Body of pancreas (tissue), 4 donors: ENCODE data around the gene SLC1A7. TPM values are rescaled to one million over a fixed set of nuclear protein-coding genes. Genes with fewer than 3 reads are reported as not detected.

ENCODE experiments used
- ATAC-seq: fragments of 150-250 bp; one replicate; pipeline ENCODE4 v1.9.1; 2016
- DNase-seq, 4 donors: peaks; one replicate each; pipeline ENCODE4 v3.0.0-alpha.2; 2019
- H3K27ac ChIP-seq, 4 donors: fragments of 200-600 bp; sonication (generic); 1 replicate in 3 of 4; 2 replicates in 1 of 4; pipeline versions ENCODE4 v1.5.1 to v1.6.1; 2016 to 2019; ENCODE audit warnings: mild to moderate bottlenecking in 1 of 4, mixed read lengths in 1 of 4, moderate library complexity in 1 of 4
- H3K27me3 ChIP-seq, 2 donors: fragments of 200-600 bp; sonication (generic); one replicate each; pipeline ENCODE4 v1.6.0; 2016; ENCODE audit warnings: mild to moderate bottlenecking in 1 of 2
- H3K36me3 ChIP-seq, 2 donors: fragments of 200-600 bp; sonication (generic); replicated peaks in 1 of 2; 2 replicates each; pipeline ENCODE4 v1.5.1; 2016; ENCODE audit warnings: low read depth in 2 of 2; ENCODE audit not compliant: insufficient read depth in 1 of 2
- H3K4me1 ChIP-seq: fragments of 200-600 bp; sonication (generic); one replicate; pipeline ENCODE4 v1.6.0; 2016
- H3K4me3 ChIP-seq, 2 donors: fragments of 200-600 bp; sonication (generic); 1 replicate in 1 of 2; 2 replicates in 1 of 2; pipeline ENCODE4 v1.5.1; 2016 to 2019
- H3K9me3 ChIP-seq, 3 donors: fragments of 200-600 bp; sonication (generic); 1 replicate in 2 of 3; 2 replicates in 1 of 3; pipeline ENCODE4 v1.5.1; 2016
- CTCF ChIP-seq, 7 experiments: fragments of 450-650 bp in 4 of 7; fragments of 200-600 bp in 3 of 7; sonication (generic) in 3 of 7; IDR thresholded peaks; one replicate each; pipeline ENCODE4 v1.5.1; 2016 to 2019; ENCODE audit warnings: antibody characterized with exemption in 7 of 7
- POLR2A ChIP-seq, 3 donors: fragments of 450-650 bp; IDR thresholded peaks; one replicate each; pipeline ENCODE4 v1.6.1; 2016; ENCODE audit warnings: antibody characterized with exemption in 3 of 3, mild to moderate bottlenecking in 2 of 3
- WGBS, 2 donors: methylation state at CpG; one replicate each; pipeline ENCODE4 v1.1.5; 2017; 5-methylcytosine and 5-hydroxymethylcytosine counted together
- intact Hi-C: fragments of 100-400 bp; cut with DNase I; formaldehyde crosslinking; loops from one replicate; pipeline ENCODE4 v1.15.1; 2023
- total RNA-seq, 2 donors: library from RNA; depleted of rRNA; stranded (reverse); fragments of >200 nt; gene quantifications; one replicate each; pipeline ENCODE4 v1.1.0, GENCODE V29; 2016

Gene SLC1A7
- total RNA-seq, 2 donors from 2014 or later: not detected

GRCh38 chr1:53076721-53077598 lies 65.5 kb downstream of the SLC1A7 start:
- Histone ChIP-seq H3K36me3 (no peaks in the 10 kb centered on the region), H3K27ac (no peak overlapping the region), H3K4me1 (no peaks in the 10 kb centered on the region), H3K4me3 (no peak overlapping the region), H3K27me3 (no peaks in the 10 kb centered on the region), H3K9me3 (no peaks in the 10 kb centered on the region)
- ATAC-seq (no peak), DNase-seq (peak in 1 of 4 donors; percentile 8)
- TF ChIP-seq POLR2A (IDR thresholded peaks at IDR 0.05) (no peak), CTCF (IDR thresholded peaks at IDR 0.05) (no peak)
- intact Hi-C loops: no loop called here
- 85 to 90% methylated on average over 19 of the region's 19 CpGs for WGBS, 2 donors

- Histone ChIP-seq H3K4me3 (no peak overlapping the region), H3K9me3 (no peaks in the 10 kb centered on the region), H3K27me3 (no peaks in the 10 kb centered on the region), H3K36me3 (no peaks in the 10 kb centered on the region), H3K4me1 (no peaks in the 10 kb centered on the region), H3K27ac (no peak overlapping the region)
- 90 to 93% methylated on average over 8 to 9 of the region's 9 CpGs for WGBS, 2 donors
- no peak for DNase-seq
- intact Hi-C loops: no loop called here
- ATAC-seq: no peak
- TF ChIP-seq CTCF (IDR thresholded peaks at IDR 0.05) (no peak), POLR2A (IDR thresholded peaks at IDR 0.05) (no peak)
Observed at GRCh38 chr1:53076165-53076564, 66.3 kb downstream of the SLC1A7 start.

GRCh38 chr1:53075761-53076163 lies 66.7 kb downstream of the SLC1A7 start:
- 63 to 78% methylated on average over 7 to 8 of the region's 8 CpGs for WGBS, 2 donors
- no peaks in the 10 kb centered on the region for H3K36me3 ChIP-seq
- DNase-seq (peak in 2 of 4 donors; percentile 3 to 11), ATAC-seq (no peak)
- H3K4me3 ChIP-seq: no peak overlapping the region
- no peaks in the 10 kb centered on the region for H3K27me3 ChIP-seq
- intact Hi-C loops: no loop called here
- H3K4me1 ChIP-seq: no peaks in the 10 kb centered on the region
- no peak overlapping the region for H3K27ac ChIP-seq
- no peaks in the 10 kb centered on the region for H3K9me3 ChIP-seq
- TF ChIP-seq POLR2A (IDR thresholded peaks at IDR 0.05) (no peak), CTCF (IDR thresholded peaks at IDR 0.05) (no peak)

- no peaks in the 10 kb centered on the region for H3K27me3 ChIP-seq
- no peak for ATAC-seq
- H3K36me3 ChIP-seq: no peaks in the 10 kb centered on the region
- H3K9me3 ChIP-seq: no peaks in the 10 kb centered on the region
- no peaks in the 10 kb centered on the region for H3K4me1 ChIP-seq
- intact Hi-C loops: no loop called here
- WGBS, 2 donors: 92 to 94% methylated on average over 4 of the region's 4 CpGs
- peak in 2 of 4 donors; percentile 1 to 5 for DNase-seq
- no peak overlapping the region for H3K27ac ChIP-seq
- no peak overlapping the region for H3K4me3 ChIP-seq
- TF ChIP-seq CTCF (IDR thresholded peaks at IDR 0.05) (no peak), POLR2A (IDR thresholded peaks at IDR 0.05) (no peak)
Observed at GRCh38 chr1:53075206-53075605, 67.2 kb downstream of the SLC1A7 start.
